ENCODE data around the gene WDR70.

DNA sequence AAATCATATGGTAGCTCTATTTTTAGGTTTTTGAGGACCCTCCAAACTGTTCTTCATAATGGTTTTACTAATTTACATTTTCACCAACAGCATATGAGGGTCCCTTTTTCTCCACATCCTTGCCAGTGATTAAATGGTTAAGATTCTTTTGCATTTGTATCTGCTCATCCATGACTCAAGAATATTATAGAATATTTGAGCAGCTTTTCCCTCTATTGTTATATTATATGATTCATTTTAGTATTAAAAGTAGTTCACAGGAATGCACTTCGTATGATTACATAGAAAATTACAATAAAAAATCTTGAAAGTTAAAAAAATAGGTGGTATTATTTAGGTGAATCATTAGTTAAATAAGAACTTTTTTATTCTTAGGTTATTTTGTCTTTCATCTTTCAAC lies 140.7 kb downstream of the WDR70 start:
- TF ChIP-seq, protein P1, sequence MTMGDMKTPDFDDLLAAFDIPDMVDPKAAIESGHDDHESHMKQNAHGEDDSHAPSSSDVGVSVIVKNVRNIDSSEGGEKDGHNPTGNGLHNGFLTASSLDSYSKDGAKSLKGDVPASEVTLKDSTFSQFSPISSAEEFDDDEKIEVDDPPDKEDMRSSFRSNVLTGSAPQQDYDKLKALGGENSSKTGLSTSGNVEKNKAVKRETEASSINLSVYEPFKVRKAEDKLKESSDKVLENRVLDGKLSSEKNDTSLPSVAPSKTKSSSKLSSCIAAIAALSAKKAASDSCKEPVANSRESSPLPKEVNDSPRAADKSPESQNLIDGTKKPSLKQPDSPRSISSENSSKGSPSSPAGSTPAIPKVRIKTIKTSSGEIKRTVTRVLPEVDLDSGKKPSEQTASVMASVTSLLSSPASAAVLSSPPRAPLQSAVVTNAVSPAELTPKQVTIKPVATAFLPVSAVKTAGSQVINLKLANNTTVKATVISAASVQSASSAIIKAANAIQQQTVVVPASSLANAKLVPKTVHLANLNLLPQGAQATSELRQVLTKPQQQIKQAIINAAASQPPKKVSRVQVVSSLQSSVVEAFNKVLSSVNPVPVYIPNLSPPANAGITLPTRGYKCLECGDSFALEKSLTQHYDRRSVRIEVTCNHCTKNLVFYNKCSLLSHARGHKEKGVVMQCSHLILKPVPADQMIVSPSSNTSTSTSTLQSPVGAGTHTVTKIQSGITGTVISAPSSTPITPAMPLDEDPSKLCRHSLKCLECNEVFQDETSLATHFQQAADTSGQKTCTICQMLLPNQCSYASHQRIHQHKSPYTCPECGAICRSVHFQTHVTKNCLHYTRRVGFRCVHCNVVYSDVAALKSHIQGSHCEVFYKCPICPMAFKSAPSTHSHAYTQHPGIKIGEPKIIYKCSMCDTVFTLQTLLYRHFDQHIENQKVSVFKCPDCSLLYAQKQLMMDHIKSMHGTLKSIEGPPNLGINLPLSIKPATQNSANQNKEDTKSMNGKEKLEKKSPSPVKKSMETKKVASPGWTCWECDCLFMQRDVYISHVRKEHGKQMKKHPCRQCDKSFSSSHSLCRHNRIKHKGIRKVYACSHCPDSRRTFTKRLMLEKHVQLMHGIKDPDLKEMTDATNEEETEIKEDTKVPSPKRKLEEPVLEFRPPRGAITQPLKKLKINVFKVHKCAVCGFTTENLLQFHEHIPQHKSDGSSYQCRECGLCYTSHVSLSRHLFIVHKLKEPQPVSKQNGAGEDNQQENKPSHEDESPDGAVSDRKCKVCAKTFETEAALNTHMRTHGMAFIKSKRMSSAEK (CRISPR knock-in tag; IDR thresholded peaks at IDR 0.05; ENCODE audit: borderline replicate concordance) = no peak
- TF ChIP-seq TCF7 (CRISPR knock-in tag; IDR thresholded peaks at IDR 0.05; ENCODE audit: low read depth) (no peak), FOXP1 (CRISPR knock-in tag; IDR thresholded peaks at IDR 0.05; ENCODE audit: borderline replicate concordance) (no peak), ZNF121 (CRISPR knock-in tag; IDR thresholded peaks at IDR 0.05) (no peak), NR3C1 (CRISPR knock-in tag; conservative IDR thresholded peaks at IDR 0.05; ENCODE audit: low read depth) (no peak), NR2C2 (CRISPR knock-in tag; IDR thresholded peaks at IDR 0.05) (no peak)
- TF ChIP-seq, protein P2, sequence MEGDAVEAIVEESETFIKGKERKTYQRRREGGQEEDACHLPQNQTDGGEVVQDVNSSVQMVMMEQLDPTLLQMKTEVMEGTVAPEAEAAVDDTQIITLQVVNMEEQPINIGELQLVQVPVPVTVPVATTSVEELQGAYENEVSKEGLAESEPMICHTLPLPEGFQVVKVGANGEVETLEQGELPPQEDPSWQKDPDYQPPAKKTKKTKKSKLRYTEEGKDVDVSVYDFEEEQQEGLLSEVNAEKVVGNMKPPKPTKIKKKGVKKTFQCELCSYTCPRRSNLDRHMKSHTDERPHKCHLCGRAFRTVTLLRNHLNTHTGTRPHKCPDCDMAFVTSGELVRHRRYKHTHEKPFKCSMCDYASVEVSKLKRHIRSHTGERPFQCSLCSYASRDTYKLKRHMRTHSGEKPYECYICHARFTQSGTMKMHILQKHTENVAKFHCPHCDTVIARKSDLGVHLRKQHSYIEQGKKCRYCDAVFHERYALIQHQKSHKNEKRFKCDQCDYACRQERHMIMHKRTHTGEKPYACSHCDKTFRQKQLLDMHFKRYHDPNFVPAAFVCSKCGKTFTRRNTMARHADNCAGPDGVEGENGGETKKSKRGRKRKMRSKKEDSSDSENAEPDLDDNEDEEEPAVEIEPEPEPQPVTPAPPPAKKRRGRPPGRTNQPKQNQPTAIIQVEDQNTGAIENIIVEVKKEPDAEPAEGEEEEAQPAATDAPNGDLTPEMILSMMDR (IDR thresholded peaks at IDR 0.05) = no peak
- TF ChIP-seq, protein P3, sequence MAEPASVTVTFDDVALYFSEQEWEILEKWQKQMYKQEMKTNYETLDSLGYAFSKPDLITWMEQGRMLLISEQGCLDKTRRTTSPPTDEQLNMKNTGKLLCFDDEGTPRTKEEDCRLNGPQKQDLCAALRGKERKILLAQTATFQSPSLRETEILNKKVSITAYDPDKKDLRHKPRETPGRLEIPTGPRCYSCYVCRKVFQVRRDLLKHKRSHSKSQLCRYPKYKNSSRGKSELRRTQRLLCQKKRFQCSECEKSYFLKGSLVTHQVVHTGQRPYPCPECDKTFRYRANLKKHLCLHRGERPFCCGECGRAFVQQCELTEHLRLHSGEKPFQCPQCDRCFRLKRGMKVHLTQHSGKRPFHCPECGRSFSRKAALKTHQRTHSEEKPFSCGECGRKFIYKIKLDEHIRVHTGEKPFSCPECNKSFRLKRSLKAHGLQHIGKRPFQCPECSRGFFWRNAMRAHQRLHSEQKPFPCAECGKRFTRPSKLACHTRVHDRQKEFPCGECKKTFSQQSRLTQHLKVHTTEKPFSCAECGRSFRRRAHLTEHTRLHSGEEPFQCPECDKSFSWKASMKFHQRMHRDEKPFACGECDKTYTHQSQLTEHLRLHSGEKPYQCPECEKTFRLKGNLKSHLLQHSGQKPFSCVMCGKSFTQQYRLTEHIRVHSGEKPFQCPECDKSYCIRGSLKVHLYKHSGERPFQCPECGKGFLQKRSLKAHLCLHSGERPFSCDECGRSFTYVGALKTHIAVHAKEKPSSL (CRISPR knock-in tag; conservative IDR thresholded peaks at IDR 0.05) = no peak
- TF ChIP-seq, protein P4, sequence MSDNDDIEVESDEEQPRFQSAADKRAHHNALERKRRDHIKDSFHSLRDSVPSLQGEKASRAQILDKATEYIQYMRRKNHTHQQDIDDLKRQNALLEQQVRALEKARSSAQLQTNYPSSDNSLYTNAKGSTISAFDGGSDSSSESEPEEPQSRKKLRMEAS (CRISPR knock-in tag; IDR thresholded peaks at IDR 0.05) = no peak
- TF ChIP-seq, protein P5, sequence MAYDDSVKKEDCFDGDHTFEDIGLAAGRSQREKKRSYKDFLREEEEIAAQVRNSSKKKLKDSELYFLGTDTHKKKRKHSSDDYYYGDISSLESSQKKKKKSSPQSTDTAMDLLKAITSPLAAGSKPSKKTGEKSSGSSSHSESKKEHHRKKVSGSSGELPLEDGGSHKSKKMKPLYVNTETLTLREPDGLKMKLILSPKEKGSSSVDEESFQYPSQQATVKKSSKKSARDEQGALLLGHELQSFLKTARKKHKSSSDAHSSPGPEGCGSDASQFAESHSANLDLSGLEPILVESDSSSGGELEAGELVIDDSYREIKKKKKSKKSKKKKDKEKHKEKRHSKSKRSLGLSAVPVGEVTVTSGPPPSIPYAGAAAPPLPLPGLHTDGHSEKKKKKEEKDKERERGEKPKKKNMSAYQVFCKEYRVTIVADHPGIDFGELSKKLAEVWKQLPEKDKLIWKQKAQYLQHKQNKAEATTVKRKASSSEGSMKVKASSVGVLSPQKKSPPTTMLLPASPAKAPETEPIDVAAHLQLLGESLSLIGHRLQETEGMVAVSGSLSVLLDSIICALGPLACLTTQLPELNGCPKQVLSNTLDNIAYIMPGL (CRISPR knock-in tag; IDR thresholded peaks at IDR 0.05) = no peak

Measured in WTC11 (cell line).